HepG2 (cell line): Measurements from ENCODE around the gene CMTM2. TPM values are rescaled to one million over a fixed set of nuclear protein-coding genes. Genes with fewer than 3 reads are reported as not detected.
A peak's percentile ranks its signal among the peaks of the same experiment; 100 is the strongest.

Source experiments
- BRCA1 ChIP-seq: sonication (generic); formaldehyde crosslinking; IDR thresholded peaks from 2 replicates; pipeline ENCODE4 v1.4.0; 2020; ENCODE audit warnings: missing genetic modification reagents
- CBX5 ChIP-seq: sonication (generic); formaldehyde crosslinking; IDR thresholded peaks from 2 replicates; pipeline ENCODE4 v1.4.0; 2020; ENCODE audit warnings: missing genetic modification reagents, borderline replicate concordance
- IKZF1 ChIP-seq: fragments of 450-650 bp; IDR thresholded peaks from 2 replicates; pipeline ENCODE4 v1.7.1; 2016
- JDP2 ChIP-seq: sonication (generic); formaldehyde crosslinking; IDR thresholded peaks from 2 replicates; pipeline ENCODE4 v1.8.1; 2022; ENCODE audit warnings: missing genetic modification reagents, borderline replicate concordance
- KDM3A ChIP-seq: IDR thresholded peaks from 2 replicates; pipeline ENCODE4 v1.6.1; 2018; ENCODE audit warnings: low read depth, missing compliant biosample characterization
- KLF12 ChIP-seq: sonication (generic); formaldehyde crosslinking; IDR thresholded peaks from 2 replicates; pipeline ENCODE4 v1.4.0; 2020; ENCODE audit warnings: missing genetic modification reagents, borderline replicate concordance
- PHB2 ChIP-seq: fragments of 450-650 bp; IDR thresholded peaks from 2 replicates; pipeline ENCODE4 v1.6.1; 2018; ENCODE audit not compliant: partially characterized antibody
- POGZ ChIP-seq: sonication (generic); formaldehyde crosslinking; IDR thresholded peaks from 2 replicates; pipeline ENCODE4 v1.4.0; 2020; ENCODE audit warnings: mild to moderate bottlenecking, missing genetic modification reagents
- RBM39 ChIP-seq: fragments of 200-400 bp; formaldehyde crosslinking; IDR thresholded peaks from one replicate; pipeline ENCODE4 v1.6.1; 2018; ENCODE audit warnings: antibody characterized with exemption, mild to moderate bottlenecking, low read depth, low read length; ENCODE audit not compliant: poor library complexity, severe bottlenecking
- THYN1 ChIP-seq: sonication (generic); formaldehyde crosslinking; IDR thresholded peaks from 2 replicates; pipeline ENCODE4 v1.8.1; 2023; ENCODE audit warnings: low read depth, mild to moderate bottlenecking, moderate library complexity, missing genetic modification reagents, borderline replicate concordance
- ZFYVE20 ChIP-seq: sonication (generic); formaldehyde crosslinking; IDR thresholded peaks from 2 replicates; pipeline ENCODE4 v1.8.0; 2023; ENCODE audit warnings: low read depth, mild to moderate bottlenecking, moderate library complexity, missing genetic modification reagents, borderline replicate concordance
- ZKSCAN8 ChIP-seq: IDR thresholded peaks from 2 replicates; pipeline ENCODE4 v1.6.1; 2016; ENCODE audit warnings: borderline replicate concordance, missing genetic modification reagents, missing compliant biosample characterization
- ZNF224 ChIP-seq: sonication (generic); formaldehyde crosslinking; IDR thresholded peaks from 2 replicates; pipeline ENCODE4 v1.5.0; 2020; ENCODE audit warnings: mild to moderate bottlenecking, missing genetic modification reagents
- ZNF382 ChIP-seq: sonication (generic); formaldehyde crosslinking; IDR thresholded peaks from 2 replicates; pipeline ENCODE4 v1.5.0; 2020; ENCODE audit warnings: missing genetic modification reagents, mild to moderate bottlenecking, borderline replicate concordance
- ZNF577 ChIP-seq: sonication (generic); formaldehyde crosslinking; IDR thresholded peaks from 2 replicates; pipeline ENCODE4 v1.4.0; 2020; ENCODE audit warnings: mild to moderate bottlenecking, low read depth, missing genetic modification reagents, borderline replicate concordance
- ZNF772 ChIP-seq: sonication (generic); formaldehyde crosslinking; IDR thresholded peaks from 2 replicates; pipeline ENCODE4 v1.5.0; 2020; ENCODE audit warnings: mild to moderate bottlenecking, missing genetic modification reagents
- ZNF841 ChIP-seq: sonication (generic); formaldehyde crosslinking; IDR thresholded peaks from 2 replicates; pipeline ENCODE4 v1.8.1; 2023; ENCODE audit warnings: missing genetic modification reagents, borderline replicate concordance
- polyA plus RNA-seq, 8 experiments: library from polyadenylated mRNA; depleted of rRNA in 3 of 8; stranded (reverse) in 7 of 8; unstranded in 1 of 8; fragments of >200 nt; fragmentation: Illumina TruSeq in 4 of 8; extraction: Trizol in 4 of 8; gene quantifications; 2 replicates each; pipeline versions ENCODE4 v1.2.1 to v1.2.3, GENCODE V29; 2011 to 2016; ENCODE audit warnings: low read depth in 4 of 8, missing spikeins in 1 of 8, mixed read lengths in 1 of 8; ENCODE audit not compliant: insufficient read depth in 1 of 8
- total RNA-seq, 5 experiments: library from RNA; depleted of rRNA; stranded (reverse); fragments of >200 nt; fragmentation: Illumina TruSeq; extraction: Trizol; gene quantifications; 2 replicates each; pipeline ENCODE4 v1.2.3, GENCODE V29; 2016; ENCODE audit warnings: low read depth in 1 of 5
- TF ChIP-seq, protein P1 (sequence below): sonication (generic); formaldehyde crosslinking; conservative IDR thresholded peaks from 2 replicates; pipeline ENCODE4 v1.4.0; 2020; ENCODE audit warnings: missing genetic modification reagents
- TF ChIP-seq, protein P2 (sequence below): sonication (generic); formaldehyde crosslinking; IDR thresholded peaks from 2 replicates; pipeline ENCODE4 v1.5.0; 2020; ENCODE audit warnings: missing genetic modification reagents, mild to moderate bottlenecking, borderline replicate concordance
- TF ChIP-seq, protein P3 (sequence below): sonication (generic); formaldehyde crosslinking; IDR thresholded peaks from 2 replicates; pipeline ENCODE4 v1.9.0; 2021; ENCODE audit warnings: missing genetic modification reagents, borderline replicate concordance

Gene CMTM2
- total and polyA plus RNA-seq, 2 of the 13 experiments (the other 11 are each of a cell fraction or from before 2014, with no cell fraction given) = not detected

DNA sequence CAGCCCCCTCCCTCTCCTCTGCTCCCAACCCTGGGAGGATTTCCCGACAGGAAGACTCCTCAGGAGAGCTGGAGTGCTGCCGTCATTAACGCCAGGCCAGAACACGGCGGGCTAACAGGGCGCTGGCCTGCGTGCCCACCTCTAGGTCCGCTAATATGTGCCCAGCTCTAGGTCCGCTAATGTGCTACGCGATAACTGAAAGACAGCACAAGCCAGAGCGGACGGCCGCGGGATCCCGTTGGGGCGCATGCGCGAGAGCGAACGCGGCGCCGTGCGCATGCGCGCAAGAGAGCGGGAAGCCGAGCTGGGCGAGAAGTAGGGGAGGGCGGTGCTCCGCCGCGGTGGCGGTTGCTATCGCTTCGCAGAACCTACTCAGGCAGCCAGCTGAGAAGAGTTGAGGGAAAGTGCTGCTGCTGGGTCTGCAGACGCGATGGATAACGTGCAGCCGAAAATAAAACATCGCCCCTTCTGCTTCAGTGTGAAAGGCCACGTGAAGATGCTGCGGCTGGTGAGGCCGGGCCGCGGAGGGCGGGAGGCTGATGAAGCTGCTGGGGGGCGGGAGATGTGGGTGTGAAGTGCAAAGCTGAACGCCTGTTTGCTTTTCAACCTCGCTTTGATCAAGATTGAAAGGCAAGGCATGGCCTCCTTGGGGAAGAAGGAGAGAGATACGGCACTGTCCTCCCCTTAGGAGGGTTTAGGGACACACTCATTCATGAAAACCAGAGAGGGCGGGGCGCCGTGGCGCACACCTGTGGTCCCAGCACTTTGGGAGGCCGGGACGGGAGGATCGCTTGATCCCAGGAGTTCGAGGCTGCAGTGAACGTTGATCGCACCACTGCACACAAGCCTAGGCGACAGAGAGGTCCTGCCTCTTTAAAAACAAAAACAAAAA is 26.7 kb upstream of the CMTM2 start, which contains the start of gene CKLF (continued):
- TF ChIP-seq IKZF1 = no peak
- TF ChIP-seq KLF12 (CRISPR knock-in tag) = peak; percentile 93
- TF ChIP-seq PHB2 = no peak
- TF ChIP-seq JDP2 (CRISPR knock-in tag) = peak; percentile 88; the same call in 1 of the 2 replicates
- peak; percentile 99 for TF ChIP-seq ZFYVE20 (CRISPR knock-in tag)
- TF ChIP-seq BRCA1 = peak; percentile 91
- no peak; the same call in 1 of the 2 replicates for TF ChIP-seq POGZ (CRISPR knock-in tag)
- TF ChIP-seq RBM39 = peak; percentile 82
- TF ChIP-seq ZKSCAN8 (CRISPR knock-in tag) = no peak
- TF ChIP-seq ZNF224 = peak; percentile 100
- TF ChIP-seq THYN1 (CRISPR knock-in tag) = no peak
- TF ChIP-seq ZNF382 (CRISPR knock-in tag) = no peak
- TF ChIP-seq, protein P1, sequence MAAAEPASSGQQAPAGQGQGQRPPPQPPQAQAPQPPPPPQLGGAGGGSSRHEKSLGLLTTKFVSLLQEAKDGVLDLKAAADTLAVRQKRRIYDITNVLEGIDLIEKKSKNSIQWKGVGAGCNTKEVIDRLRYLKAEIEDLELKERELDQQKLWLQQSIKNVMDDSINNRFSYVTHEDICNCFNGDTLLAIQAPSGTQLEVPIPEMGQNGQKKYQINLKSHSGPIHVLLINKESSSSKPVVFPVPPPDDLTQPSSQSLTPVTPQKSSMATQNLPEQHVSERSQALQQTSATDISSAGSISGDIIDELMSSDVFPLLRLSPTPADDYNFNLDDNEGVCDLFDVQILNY (CRISPR knock-in tag) = peak; percentile 94
- peak; percentile 55; the same call in 1 of the 2 replicates for TF ChIP-seq CBX5 (CRISPR knock-in tag)
- TF ChIP-seq ZNF577 (CRISPR knock-in tag) = peak; percentile 96; the same call in 1 of the 2 replicates
- peak; percentile 100 for TF ChIP-seq ZNF772 (CRISPR knock-in tag)
- TF ChIP-seq, protein P2, sequence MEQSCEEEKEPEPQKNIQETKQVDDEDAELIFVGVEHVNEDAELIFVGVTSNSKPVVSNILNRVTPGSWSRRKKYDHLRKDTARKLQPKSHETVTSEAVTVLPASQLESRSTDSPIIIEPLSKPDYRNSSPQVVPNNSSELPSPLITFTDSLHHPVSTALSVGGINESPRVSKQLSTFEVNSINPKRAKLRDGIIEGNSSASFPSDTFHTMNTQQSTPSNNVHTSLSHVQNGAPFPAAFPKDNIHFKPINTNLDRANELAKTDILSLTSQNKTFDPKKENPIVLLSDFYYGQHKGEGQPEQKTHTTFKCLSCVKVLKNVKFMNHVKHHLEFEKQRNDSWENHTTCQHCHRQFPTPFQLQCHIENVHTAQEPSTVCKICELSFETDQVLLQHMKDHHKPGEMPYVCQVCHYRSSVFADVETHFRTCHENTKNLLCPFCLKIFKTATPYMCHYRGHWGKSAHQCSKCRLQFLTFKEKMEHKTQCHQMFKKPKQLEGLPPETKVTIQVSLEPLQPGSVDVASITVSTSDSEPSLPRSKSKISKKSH (CRISPR knock-in tag) = peak; percentile 100
- peak; percentile 98 for TF ChIP-seq ZNF841 (CRISPR knock-in tag)
- TF ChIP-seq, protein P3, sequence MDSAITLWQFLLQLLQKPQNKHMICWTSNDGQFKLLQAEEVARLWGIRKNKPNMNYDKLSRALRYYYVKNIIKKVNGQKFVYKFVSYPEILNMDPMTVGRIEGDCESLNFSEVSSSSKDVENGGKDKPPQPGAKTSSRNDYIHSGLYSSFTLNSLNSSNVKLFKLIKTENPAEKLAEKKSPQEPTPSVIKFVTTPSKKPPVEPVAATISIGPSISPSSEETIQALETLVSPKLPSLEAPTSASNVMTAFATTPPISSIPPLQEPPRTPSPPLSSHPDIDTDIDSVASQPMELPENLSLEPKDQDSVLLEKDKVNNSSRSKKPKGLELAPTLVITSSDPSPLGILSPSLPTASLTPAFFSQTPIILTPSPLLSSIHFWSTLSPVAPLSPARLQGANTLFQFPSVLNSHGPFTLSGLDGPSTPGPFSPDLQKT (CRISPR knock-in tag) = peak; percentile 90; the same call in 1 of the 2 replicates
- TF ChIP-seq KDM3A (CRISPR knock-in tag) = peak; percentile 90
